Measurements from ENCODE around the gene ZNF784. TPM values are rescaled to one million over a fixed set of nuclear protein-coding genes. Genes with fewer than 3 reads are reported as not detected.
A peak's percentile ranks its signal among the peaks of the same experiment; 100 is the strongest.

ZNF784 gene
- polyA plus RNA-seq, 1 experiment: 1.9 TPM

DNA sequence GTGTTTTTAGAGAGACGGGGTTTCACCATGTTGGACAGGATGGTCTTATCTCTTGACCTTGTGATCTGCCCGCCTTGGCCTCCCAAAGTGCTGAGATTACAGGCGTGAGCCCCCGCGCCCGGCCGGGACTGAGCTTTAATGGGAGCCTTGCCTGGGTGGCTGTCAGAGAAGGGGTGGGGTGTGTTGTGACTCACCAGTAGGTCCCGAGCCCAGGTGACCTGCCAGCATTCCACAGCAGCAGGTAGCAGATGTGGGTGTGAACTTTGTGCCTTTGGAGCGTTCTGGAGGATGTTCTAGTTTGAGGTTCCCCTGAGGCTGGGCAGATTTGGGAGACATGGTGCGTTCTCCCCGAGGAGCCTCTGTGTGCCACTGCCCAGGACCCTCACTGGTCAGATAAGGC lies 43.6 kb upstream of the ZNF784 start:
- CTCF ChIA-PET: no interaction called here

DNA sequence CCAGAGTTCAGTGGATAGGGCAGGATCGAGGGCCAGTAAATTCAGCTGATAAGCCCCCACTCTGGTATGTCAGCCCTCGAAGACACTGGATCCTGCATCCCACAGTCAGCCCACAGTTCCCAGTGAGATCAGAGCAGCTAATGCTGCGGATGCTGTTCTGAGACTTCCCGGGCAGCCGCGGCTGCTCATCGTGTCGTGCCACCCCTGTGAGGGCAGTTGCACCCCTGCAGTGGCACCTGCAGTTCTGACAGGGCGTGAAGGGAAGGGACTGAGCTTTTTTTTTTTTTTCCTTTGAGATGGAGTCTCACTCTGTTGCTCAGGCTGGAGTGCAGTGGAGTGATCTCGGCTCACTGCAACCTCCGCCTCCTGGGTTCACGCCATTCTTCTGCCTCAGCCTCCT lies 43.1 kb upstream of the ZNF784 start:
- TF ChIP-seq, protein P1, sequence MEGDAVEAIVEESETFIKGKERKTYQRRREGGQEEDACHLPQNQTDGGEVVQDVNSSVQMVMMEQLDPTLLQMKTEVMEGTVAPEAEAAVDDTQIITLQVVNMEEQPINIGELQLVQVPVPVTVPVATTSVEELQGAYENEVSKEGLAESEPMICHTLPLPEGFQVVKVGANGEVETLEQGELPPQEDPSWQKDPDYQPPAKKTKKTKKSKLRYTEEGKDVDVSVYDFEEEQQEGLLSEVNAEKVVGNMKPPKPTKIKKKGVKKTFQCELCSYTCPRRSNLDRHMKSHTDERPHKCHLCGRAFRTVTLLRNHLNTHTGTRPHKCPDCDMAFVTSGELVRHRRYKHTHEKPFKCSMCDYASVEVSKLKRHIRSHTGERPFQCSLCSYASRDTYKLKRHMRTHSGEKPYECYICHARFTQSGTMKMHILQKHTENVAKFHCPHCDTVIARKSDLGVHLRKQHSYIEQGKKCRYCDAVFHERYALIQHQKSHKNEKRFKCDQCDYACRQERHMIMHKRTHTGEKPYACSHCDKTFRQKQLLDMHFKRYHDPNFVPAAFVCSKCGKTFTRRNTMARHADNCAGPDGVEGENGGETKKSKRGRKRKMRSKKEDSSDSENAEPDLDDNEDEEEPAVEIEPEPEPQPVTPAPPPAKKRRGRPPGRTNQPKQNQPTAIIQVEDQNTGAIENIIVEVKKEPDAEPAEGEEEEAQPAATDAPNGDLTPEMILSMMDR (IDR thresholded peaks at IDR 0.05; ENCODE audit: low read depth, low read length): no peak
- POLR2A ChIA-PET: interaction anchor here (0.6 kb wide), 1 partner anchor 464 kb away, joined by 3 read pairs; no protein-coding TSS in a partner anchor

More for the DNA sequence above, 43.6 kb upstream of the ZNF784 start:
- Histone ChIP-seq H3K4me3 (ENCODE audit: low read depth, low read length) (no peak overlapping the region), H3K9me3 (ENCODE audit: control insufficient read depth, insufficient read depth, low read length) (no peaks in the 10 kb centered on the region; the same call in 1 of the 2 replicates), H3K27me3 (ENCODE audit: control insufficient read depth, insufficient read depth, low read length) (no peaks in the 10 kb centered on the region), H3K27ac (ENCODE audit: low read depth, low read length) (no peak overlapping the region)
- TF ChIP-seq, protein P1 (IDR thresholded peaks at IDR 0.05; ENCODE audit: low read depth, low read length): no peak
- DNase-seq (ENCODE audit: low read depth, low spot score): no peak
- POLR2A ChIA-PET: no interaction called here

DNA sequence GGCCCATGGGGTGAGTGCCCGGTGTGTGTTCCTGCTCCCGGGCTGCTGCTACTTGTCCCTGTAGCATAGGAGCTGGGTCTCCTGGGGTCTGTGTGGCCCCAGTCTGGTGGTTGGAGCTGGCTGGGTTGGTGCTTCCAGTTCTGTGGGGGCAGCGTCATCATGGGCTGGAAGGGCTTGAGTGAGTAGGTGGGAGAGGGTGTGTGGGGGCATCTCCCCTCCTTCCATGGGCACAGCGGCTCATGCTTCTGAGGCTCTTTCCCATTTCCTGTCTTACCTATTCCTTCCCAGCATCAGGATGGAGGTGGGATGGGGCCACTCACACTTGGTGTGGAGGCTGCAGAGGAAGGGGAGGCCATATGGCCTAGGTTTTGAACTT lies 42.6 kb upstream of the ZNF784 start:
- Histone ChIP-seq H3K4me3 (ENCODE audit: low read depth, low read length) (no peak overlapping the region), H3K27me3 (ENCODE audit: control insufficient read depth, insufficient read depth, low read length) (no peaks in the 10 kb centered on the region), H3K9me3 (ENCODE audit: control insufficient read depth, insufficient read depth, low read length) (no peaks in the 10 kb centered on the region; the same call in 1 of the 2 replicates), H3K27ac (ENCODE audit: low read depth, low read length) (peak overlapping the region; percentile 31)
- ChIA-PET CTCF (no interaction called here), POLR2A (interaction anchor here (0.6 kb wide), 1 partner anchor 465 kb away, joined by 3 read pairs; no protein-coding TSS in a partner anchor)
- DNase-seq (ENCODE audit: low read depth, low spot score): no peak
- TF ChIP-seq, protein P1 (IDR thresholded peaks at IDR 0.05; ENCODE audit: low read depth, low read length): no peak

More for the DNA sequence above, 43.1 kb upstream of the ZNF784 start:
- CTCF ChIA-PET: no interaction called here
- no peak overlapping the region for H3K4me3 ChIP-seq (ENCODE audit: low read depth, low read length)
- no peaks in the 10 kb centered on the region for H3K27me3 ChIP-seq (ENCODE audit: control insufficient read depth, insufficient read depth, low read length)
- H3K27ac ChIP-seq (ENCODE audit: low read depth, low read length): no peak overlapping the region
- H3K9me3 ChIP-seq (ENCODE audit: control insufficient read depth, insufficient read depth, low read length): no peaks in the 10 kb centered on the region; the same call in 1 of the 2 replicates
- no peak for DNase-seq (ENCODE audit: low read depth, low spot score)

DNA sequence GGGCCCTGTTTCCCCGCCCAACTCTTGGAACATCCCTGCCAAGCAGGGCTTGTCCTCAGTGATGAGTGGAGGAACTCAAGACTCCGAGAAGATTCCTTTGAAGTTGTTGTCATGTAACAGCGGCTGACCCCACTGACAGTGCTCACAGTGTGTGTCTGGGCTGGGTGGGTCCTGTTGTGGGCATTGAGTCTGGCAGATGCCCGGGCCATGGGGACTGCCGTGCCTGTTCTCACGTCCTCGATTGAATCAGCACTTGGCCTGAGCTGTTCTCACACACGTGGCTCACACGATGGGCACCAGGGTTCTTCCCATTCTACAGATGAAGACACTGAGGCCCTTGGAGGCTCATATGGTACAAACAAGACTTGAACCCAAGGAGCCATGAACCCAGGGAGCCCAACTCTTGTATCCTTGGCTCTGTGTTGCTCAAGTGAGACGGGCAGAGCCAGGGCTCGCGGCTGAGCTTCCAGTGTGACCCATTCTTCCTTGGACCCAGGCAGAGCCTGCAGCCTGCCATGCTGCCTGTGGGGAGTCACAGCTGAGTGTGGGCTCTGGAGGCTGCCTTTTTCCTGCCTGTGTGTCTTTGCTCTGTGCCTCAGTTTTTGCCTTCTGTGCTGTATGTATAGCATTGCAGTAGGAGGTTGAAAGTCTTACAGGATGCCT lies 42.1 kb upstream of the ZNF784 start:
- POLR2A ChIA-PET: interaction anchor here (0.6 kb wide), 1 partner anchor 1664 kb away, joined by 5 read pairs; no protein-coding TSS in a partner anchor
- Histone ChIP-seq H3K27me3 (ENCODE audit: control insufficient read depth, insufficient read depth, low read length) (no peaks in the 10 kb centered on the region), H3K4me3 (ENCODE audit: low read depth, low read length) (no peak overlapping the region), H3K9me3 (ENCODE audit: control insufficient read depth, insufficient read depth, low read length) (no peaks in the 10 kb centered on the region; the same call in 1 of the 2 replicates), H3K27ac (ENCODE audit: low read depth, low read length) (peak overlapping the region; percentile 31)
- TF ChIP-seq, protein P1 (IDR thresholded peaks at IDR 0.05; ENCODE audit: low read depth, low read length): no peak
- DNase-seq (ENCODE audit: low read depth, low spot score): no peak
- CTCF ChIA-PET: no interaction called here

DNA sequence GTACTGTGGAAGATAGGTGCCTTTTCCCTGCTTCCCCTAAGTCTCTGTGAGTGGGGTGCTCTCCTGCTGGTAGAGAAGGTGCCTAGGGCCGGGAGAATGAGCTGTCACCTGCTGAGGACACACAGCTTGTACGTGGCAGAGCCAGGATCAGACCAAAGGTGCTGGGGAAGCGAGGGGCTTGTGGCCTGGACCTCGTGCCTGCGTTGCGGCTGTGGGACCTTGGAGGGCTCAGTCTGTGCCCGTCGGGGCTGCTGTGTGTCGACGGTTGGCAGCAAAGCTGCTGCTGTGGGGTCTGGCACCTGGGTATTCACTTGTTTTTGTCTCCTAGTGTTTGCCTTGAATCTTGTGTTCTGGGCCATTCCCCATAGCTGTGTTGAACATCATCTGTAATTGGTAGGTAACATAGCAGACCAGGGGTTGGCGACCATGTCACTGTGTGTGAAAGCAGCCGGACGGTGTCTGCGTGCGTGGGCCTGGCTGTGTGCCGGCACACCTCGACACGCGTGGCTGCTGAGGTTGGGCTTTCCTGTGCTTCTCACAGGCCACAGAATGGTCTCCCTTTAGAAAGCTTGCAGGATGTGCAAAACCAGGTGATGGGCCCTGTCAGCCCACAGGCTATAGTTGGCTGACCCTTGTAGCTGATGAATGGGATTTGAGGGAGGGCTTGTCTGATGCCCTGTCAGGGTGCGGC lies 39.6 kb upstream of the ZNF784 start:
- Histone ChIP-seq H3K27ac (ENCODE audit: low read depth, low read length) (no peak overlapping the region), H3K9me3 (ENCODE audit: control insufficient read depth, insufficient read depth, low read length) (no peaks in the 10 kb centered on the region), H3K27me3 (ENCODE audit: control insufficient read depth, insufficient read depth, low read length) (no peaks in the 10 kb centered on the region), H3K4me3 (ENCODE audit: low read depth, low read length) (no peak overlapping the region)
- TF ChIP-seq, protein P1 (IDR thresholded peaks at IDR 0.05; ENCODE audit: low read depth, low read length): no peak
- no peak for DNase-seq (ENCODE audit: low read depth, low spot score)
- CTCF ChIA-PET: no interaction called here
- POLR2A ChIA-PET: no interaction called here

Data from AG04450 (cell line).